Left lung (tissue), 14 donors: ENCODE measurements around the gene MMP25. TPM values are rescaled to one million over a fixed set of nuclear protein-coding genes. Genes with fewer than 3 reads are reported as not detected.

Source experiments
- ATAC-seq: fragments of 200-7000 bp; cut with Tn5 transposase; one replicate; pipeline ENCODE4 v1.9.1; 2020; ENCODE audit warnings: moderate library complexity
- DNase-seq, 4 donors: peaks; one replicate each; pipeline ENCODE4 v3.0.0-alpha.2; 2013 to 2020
- H3K27ac ChIP-seq, 2 donors: fragments of 200-600 bp; sonication (generic) in 1 of 2; one replicate each; pipeline versions ENCODE4 v1.5.0 to v1.8.0; 2020 to 2021
- H3K27me3 ChIP-seq, 2 donors: fragments of 200-600 bp; sonication (generic) in 1 of 2; one replicate each; pipeline versions ENCODE4 v1.5.0 to v1.8.0; 2020 to 2021
- H3K36me3 ChIP-seq, 2 donors: fragments of 200-600 bp; sonication (generic) in 1 of 2; one replicate each; pipeline versions ENCODE4 v1.5.0 to v1.8.0; 2020 to 2021
- H3K4me1 ChIP-seq, 2 donors: fragments of 200-600 bp; one replicate each; pipeline ENCODE4 v1.8.0; 2021
- H3K4me3 ChIP-seq, 2 donors: fragments of 200-600 bp; sonication (generic) in 1 of 2; one replicate each; pipeline versions ENCODE4 v1.5.0 to v1.8.0; 2020 to 2021; ENCODE audit warnings: mild to moderate bottlenecking in 1 of 2
- H3K9me3 ChIP-seq, 2 donors: fragments of 200-600 bp; sonication (generic) in 1 of 2; one replicate each; pipeline versions ENCODE4 v1.5.0 to v1.8.0; 2020 to 2021
- intact Hi-C, 2 donors: fragments of 100-400 bp; cut with DNase I; formaldehyde crosslinking; loops; one replicate each; pipeline versions ENCODE4 v1.11.2 to v1.14.2; 2022
- long read RNA-seq, 12 donors: library from polyadenylated mRNA in 2 of 12; unstranded in 2 of 12; transcript quantifications; one replicate each; pipeline ENCODE4 v2.0.0 and lab custom pipeline, GENCODE V29; 2019 to 2026
- polyA plus RNA-seq, 6 donors: library from polyadenylated mRNA; unstranded; fragments of 120-200 nt; gene quantifications; one replicate each; pipeline ENCODE4 v1.2.1, GENCODE V29; 2013; ENCODE audit not compliant: insufficient read length in 6 of 6
- total RNA-seq, 2 donors: library from RNA; stranded (reverse); fragmentation: NEBNext Ultra II Directional; extraction: Animal tissue kit (Norgen Biotek cat#: 25700); gene quantifications; one replicate each; pipeline ENCODE4 v1.2.1, GENCODE V29; 2021
- TF ChIP-seq, protein P1 (sequence below), 2 donors: fragments of 200-600 bp; sonication (generic) in 1 of 2; IDR thresholded peaks; one replicate each; pipeline versions ENCODE4 v1.5.0 to v1.8.0; 2021; ENCODE audit warnings: antibody characterized with exemption in 2 of 2
- donor health status: DM: no; HTN: yes; CAD: no.
- donor health status: DM: no; HTN: no; CAD: no.

Gene MMP25, protein sequence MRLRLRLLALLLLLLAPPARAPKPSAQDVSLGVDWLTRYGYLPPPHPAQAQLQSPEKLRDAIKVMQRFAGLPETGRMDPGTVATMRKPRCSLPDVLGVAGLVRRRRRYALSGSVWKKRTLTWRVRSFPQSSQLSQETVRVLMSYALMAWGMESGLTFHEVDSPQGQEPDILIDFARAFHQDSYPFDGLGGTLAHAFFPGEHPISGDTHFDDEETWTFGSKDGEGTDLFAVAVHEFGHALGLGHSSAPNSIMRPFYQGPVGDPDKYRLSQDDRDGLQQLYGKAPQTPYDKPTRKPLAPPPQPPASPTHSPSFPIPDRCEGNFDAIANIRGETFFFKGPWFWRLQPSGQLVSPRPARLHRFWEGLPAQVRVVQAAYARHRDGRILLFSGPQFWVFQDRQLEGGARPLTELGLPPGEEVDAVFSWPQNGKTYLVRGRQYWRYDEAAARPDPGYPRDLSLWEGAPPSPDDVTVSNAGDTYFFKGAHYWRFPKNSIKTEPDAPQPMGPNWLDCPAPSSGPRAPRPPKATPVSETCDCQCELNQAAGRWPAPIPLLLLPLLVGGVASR
- total RNA-seq, result 10 to 100 TPM in 1 of 2 donors, 1 to 10 TPM in 1; 2.4 to 91.9 TPM
- polyA plus RNA-seq, result 1 to 10 TPM; 1.8 to 3.5 (median 2.2) TPM
- long read RNA-seq, donor 1, partial matches to known transcripts, result 5 of 10 reads
- long read RNA-seq, donor 1, other reads (novel, unspliced or antisense), result 5 of 10 reads
- long read RNA-seq, donor 2, result 0 reads
- long read RNA-seq, donor 3, result 0 reads
- long read RNA-seq, donor 4, result 0 reads
- long read RNA-seq, donor 5, result 0 reads
- long read RNA-seq, donor 6, result 0 reads
- long read RNA-seq, donor 7, result 0 reads
- long read RNA-seq, donor 8, result 0 reads
- long read RNA-seq, donor 9, result 0 reads
- long read RNA-seq, donor 10, result 0 reads
- long read RNA-seq, donor 11, result 0 reads
- long read RNA-seq, donor 12, result 0 reads

DNA sequence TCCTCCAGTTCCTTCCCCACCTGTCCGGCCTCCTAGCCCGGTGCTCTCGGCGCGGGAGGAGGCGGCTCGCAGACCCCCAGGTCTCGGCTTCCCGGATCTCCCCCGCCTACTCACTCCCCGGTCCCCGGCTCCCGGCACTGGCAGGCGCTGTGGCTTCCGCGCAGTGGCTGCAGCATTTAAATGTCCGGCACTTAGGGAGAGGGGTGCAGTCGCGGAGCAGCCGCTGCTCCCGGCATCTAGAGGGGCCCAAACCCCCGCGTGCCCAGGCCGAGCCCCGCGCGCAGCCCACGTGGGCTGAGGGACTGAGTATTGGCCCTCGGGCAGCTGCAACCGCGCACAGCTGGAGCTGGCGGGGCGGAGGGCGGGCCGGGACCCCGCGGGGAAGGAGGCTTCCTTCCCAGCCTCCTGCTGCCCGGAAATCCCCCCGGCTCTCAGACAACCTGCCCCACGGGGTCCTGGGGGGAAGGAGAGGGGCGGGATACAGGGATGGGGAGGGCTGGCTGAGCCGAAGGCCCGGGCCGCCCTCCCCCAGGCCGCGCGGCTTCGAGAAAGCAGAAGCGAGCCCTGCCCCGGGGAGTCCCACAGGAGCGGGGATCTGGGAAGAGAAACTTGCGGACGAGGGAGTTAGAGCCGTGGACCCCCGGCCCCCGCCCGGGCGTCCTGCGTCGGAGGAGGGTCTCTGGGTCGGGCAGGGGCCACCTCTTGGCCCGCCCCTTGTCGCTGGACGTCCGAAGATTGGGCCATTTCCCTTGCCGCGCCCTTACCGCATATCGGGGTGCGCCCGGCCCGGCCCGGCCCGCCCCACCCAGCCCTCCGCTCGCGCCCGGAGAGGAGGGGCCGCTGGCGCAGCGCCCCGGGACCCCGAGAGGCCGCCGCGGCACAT, at the start of gene MMP25:
TSS of gene MMP25 (plus strand) at position 804 of the 883 bp plus-strand sequence. CDS start 357 bp downstream, outside the sequence.
- H3K27ac ChIP-seq, result peak within 1 kb of the TSS in 1 of 2 donors; percentile 86
- intact Hi-C loops, result no loop called here
- DNase-seq (peak in 2 of 4 donors; percentile 51 to 93), ATAC-seq (peak; percentile 64)
- peaks cover 15 to 52% of the 10 kb centered on the region in 2 donors for H3K4me1 ChIP-seq
- TF ChIP-seq, protein P1, sequence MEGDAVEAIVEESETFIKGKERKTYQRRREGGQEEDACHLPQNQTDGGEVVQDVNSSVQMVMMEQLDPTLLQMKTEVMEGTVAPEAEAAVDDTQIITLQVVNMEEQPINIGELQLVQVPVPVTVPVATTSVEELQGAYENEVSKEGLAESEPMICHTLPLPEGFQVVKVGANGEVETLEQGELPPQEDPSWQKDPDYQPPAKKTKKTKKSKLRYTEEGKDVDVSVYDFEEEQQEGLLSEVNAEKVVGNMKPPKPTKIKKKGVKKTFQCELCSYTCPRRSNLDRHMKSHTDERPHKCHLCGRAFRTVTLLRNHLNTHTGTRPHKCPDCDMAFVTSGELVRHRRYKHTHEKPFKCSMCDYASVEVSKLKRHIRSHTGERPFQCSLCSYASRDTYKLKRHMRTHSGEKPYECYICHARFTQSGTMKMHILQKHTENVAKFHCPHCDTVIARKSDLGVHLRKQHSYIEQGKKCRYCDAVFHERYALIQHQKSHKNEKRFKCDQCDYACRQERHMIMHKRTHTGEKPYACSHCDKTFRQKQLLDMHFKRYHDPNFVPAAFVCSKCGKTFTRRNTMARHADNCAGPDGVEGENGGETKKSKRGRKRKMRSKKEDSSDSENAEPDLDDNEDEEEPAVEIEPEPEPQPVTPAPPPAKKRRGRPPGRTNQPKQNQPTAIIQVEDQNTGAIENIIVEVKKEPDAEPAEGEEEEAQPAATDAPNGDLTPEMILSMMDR (IDR thresholded peaks at IDR 0.05), result no peak
- H3K4me3 ChIP-seq, result peak within 1 kb of the TSS; percentile 25 to 61
- no peaks in the 10 kb centered on the region for H3K9me3 ChIP-seq
- peaks cover 55 to 92% of the 10 kb centered on the region in 2 donors for H3K27me3 ChIP-seq
- H3K36me3 ChIP-seq, result no peaks in the 10 kb centered on the region

DNA sequence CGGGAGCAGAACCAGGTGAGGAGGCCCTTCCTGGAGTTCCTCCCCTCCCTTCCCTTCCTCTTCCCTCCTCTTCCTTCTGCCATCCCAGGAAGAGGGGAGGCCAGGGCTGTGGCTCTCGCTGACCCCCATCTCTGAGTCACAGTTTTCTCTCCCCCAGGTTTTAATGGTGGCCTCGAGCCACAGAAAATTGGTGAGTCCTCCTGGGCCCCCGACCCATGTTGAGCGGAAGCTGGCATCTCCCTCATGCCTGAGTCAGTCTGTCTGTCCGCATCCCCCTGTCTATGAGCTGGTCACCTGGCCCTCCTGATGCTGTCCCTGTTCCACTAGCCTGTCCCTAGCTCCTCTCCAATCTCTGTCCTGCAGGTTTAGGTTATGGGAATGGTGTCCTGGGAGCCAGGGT, 46.4 kb upstream of the MMP25 start:
- ATAC-seq (no peak), DNase-seq (no peak)
- Histone ChIP-seq H3K9me3 (no peaks in the 10 kb centered on the region), H3K4me3 (no peak overlapping the region), H3K4me1 (peaks cover 0 to 5% of the 10 kb centered on the region in 2 donors), H3K27ac (no peak overlapping the region), H3K27me3 (peaks cover under 1 to 15% of the 10 kb centered on the region in 2 donors), H3K36me3 (no peaks in the 10 kb centered on the region)
- intact Hi-C loops, result no loop called here
- TF ChIP-seq, protein P1 (IDR thresholded peaks at IDR 0.05), result no peak

DNA sequence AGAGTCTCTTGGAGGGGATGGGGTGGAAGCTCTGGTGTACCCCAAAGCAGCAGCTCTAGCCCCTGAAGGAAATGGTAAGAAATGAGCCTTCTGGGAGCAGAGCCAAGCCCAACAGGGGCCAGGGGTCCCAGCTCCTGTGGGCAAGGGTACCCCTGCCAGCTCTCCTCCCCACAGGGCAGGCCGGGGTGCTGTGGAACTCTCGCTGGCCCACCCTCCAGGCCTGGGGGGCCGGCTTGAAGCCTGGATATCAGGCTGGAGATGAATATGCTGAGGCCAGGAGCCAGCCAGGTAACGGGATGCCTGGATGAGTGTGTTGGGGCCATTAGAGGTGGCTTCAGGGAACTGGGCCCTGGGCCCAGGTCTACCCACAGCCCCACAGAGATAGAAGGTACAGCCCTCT, 45.8 kb upstream of the MMP25 start:
- DNase-seq (no peak), ATAC-seq (no peak)
- intact Hi-C loops, result no loop called here
- no peak overlapping the region for H3K27ac ChIP-seq
- H3K27me3 ChIP-seq, result peaks cover 2 to 21% of the 10 kb centered on the region in 2 donors
- peaks cover 0 to 11% of the 10 kb centered on the region in 2 donors for H3K4me1 ChIP-seq
- H3K9me3 ChIP-seq, result no peaks in the 10 kb centered on the region
- TF ChIP-seq, protein P1 (IDR thresholded peaks at IDR 0.05), result no peak
- H3K4me3 ChIP-seq, result no peak overlapping the region
- H3K36me3 ChIP-seq, result no peaks in the 10 kb centered on the region

DNA sequence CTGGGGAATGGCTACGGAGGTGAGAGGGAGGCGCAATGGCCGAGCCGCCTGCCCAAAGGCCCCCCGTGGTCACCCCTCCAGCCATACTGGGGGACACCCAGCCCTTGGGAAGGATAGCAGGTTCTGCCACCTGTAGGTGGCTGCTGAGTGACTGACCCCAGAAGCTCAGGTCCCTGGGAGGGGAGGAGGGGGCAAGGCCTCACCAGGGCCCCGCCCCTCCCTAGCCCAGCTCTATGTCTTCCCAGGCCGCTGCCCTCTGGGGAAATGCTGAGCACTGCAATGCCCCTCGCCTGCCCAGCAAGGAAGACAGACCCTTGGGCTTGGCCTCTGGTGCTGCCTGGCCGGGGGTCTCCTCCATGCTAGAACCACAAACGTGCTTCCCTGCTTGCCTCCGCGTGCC, 45.0 kb upstream of the MMP25 start:
- H3K27me3 ChIP-seq, result peaks cover 6 to 29% of the 10 kb centered on the region in 2 donors
- no peak for ATAC-seq
- intact Hi-C loops, result no loop called here
- no peak overlapping the region for H3K27ac ChIP-seq
- H3K4me3 ChIP-seq, result no peak overlapping the region
- H3K36me3 ChIP-seq, result no peaks in the 10 kb centered on the region
- H3K4me1 ChIP-seq, result peaks cover 0 to 18% of the 10 kb centered on the region in 2 donors
- no peak for DNase-seq
- H3K9me3 ChIP-seq, result no peaks in the 10 kb centered on the region
- TF ChIP-seq, protein P1 (IDR thresholded peaks at IDR 0.05), result no peak
